HCT116 (cell line): Measurements from ENCODE around the gene TMC6. TPM values are rescaled to one million over a fixed set of nuclear protein-coding genes. Genes with fewer than 3 reads are reported as not detected.

Experiments used
- ATAC-seq: fragments of 200-7000 bp; cut with Tn5 transposase; 2 replicates; pipeline ENCODE4 v1.9.1; 2020; ENCODE audit warnings: mild to moderate bottlenecking, moderate library complexity
- BruUV-seq: library from RNA; stranded (reverse); fragments of 400-500 nt; replicated peaks from 2 replicates; lab custom pipeline; 2021; lab: Mats Ljungman, UMichigan
- CTCF ChIA-PET: fragments of 300-600 bp; sonication (Branson Sonifier 250); formaldehyde crosslinking; loops from one replicate; lab custom pipeline; 2021; ENCODE audit warnings: antibody characterized with exemption; lab: Charles Lee
- POLR2A ChIA-PET: fragments of 300-600, 350-600 bp; sonication (Branson Sonifier 250); formaldehyde crosslinking; loops from one replicate; lab custom pipeline; 2021; ENCODE audit warnings: antibody characterized with exemption; lab: Charles Lee
- RAD21 ChIA-PET, 2 experiments: fragments of 300-600 bp; sonication (Branson Sonifier 250); formaldehyde crosslinking; loops; one replicate each; lab custom pipeline; 2023; ENCODE audit warnings: low total read pairs in 2 of 2; ENCODE audit not compliant: uncharacterized antibody in 2 of 2, unreplicated experiment in 2 of 2, low non-redundant PET in 1 of 2; lab: Charles Lee
- DNase-seq: peaks from one replicate; pipeline ENCODE4 v3.0.0-alpha.2; 2010; ENCODE audit warnings: low read depth, low spot score
- H2AFZ ChIP-seq: fragments of 200-600 bp; shearing (Covaris generic), sonication (generic); 2 replicates; pipeline ENCODE4 v1.6.1; 2017; ENCODE audit warnings: low read depth, mixed run types, mixed read lengths, antibody characterized with exemption, low read length; ENCODE audit not compliant: poor library complexity, severe bottlenecking
- H3K27ac ChIP-seq: 2 replicates; pipeline ENCODE4 v1.5.1; 2012; ENCODE audit warnings: low read depth, low read length
- H3K27me3 ChIP-seq: fragments of 200-600 bp; sonication (generic); 2 replicates; pipeline ENCODE4 v1.6.1; 2016; ENCODE audit warnings: mixed run types, low read length, mixed read lengths; ENCODE audit not compliant: insufficient read depth
- H3K36me3 ChIP-seq, 2 experiments: fragments of 200-500 bp in 1 of 2; fragments of 200-600 bp in 1 of 2; sonication (Bioruptor generic) in 1 of 2; sonication (generic) in 1 of 2; 2 replicates each; pipeline versions ENCODE4 v1.5.1 to v1.6.1; 2014 to 2016; ENCODE audit warnings: low read length in 2 of 2, inconsistent platforms in 1 of 2, mixed read lengths in 1 of 2, mixed run types in 1 of 2; ENCODE audit not compliant: insufficient read depth in 2 of 2, control insufficient read depth in 1 of 2
- H3K4me1 ChIP-seq, 2 experiments: fragments of 200-600 bp in 1 of 2; sonication (generic) in 1 of 2; 2 replicates each; pipeline versions ENCODE4 v1.5.1 to v1.6.1; 2012 to 2017; ENCODE audit warnings: low read length in 2 of 2, inconsistent platforms in 1 of 2, mild to moderate bottlenecking in 1 of 2, mixed read lengths in 1 of 2, mixed run types in 1 of 2, moderate library complexity in 1 of 2; ENCODE audit not compliant: insufficient read depth in 2 of 2, control insufficient read depth in 1 of 2
- H3K4me2 ChIP-seq: fragments of 200-600 bp; sonication (generic); 2 replicates; pipeline ENCODE4 v1.6.1; 2017; ENCODE audit warnings: mixed run types, low read length, mixed read lengths
- H3K4me3 ChIP-seq, 2 experiments: fragments of 200-600 bp in 1 of 2; sonication (generic) in 1 of 2; replicated peaks in 1 of 2; 2 replicates each; pipeline ENCODE4 v1.5.1; 2011 to 2016; ENCODE audit warnings: low read length in 2 of 2, control low read depth in 1 of 2, low read depth in 1 of 2, mild to moderate bottlenecking in 1 of 2, mixed read lengths in 1 of 2, mixed run types in 1 of 2
- H3K79me2 ChIP-seq: fragments of 200-600 bp; sonication (generic); 2 replicates; pipeline ENCODE4 v1.6.1; 2017; ENCODE audit warnings: mild to moderate bottlenecking, mixed run types, low read length, moderate library complexity, mixed read lengths; ENCODE audit not compliant: insufficient read depth
- H3K9ac ChIP-seq: fragments of 200-600 bp; sonication (generic); 2 replicates; pipeline ENCODE4 v1.6.1; 2016; ENCODE audit warnings: low read length, mixed read lengths
- H3K9me2 ChIP-seq: fragments of 200-600 bp; sonication (generic), shearing (Covaris generic); 2 replicates; pipeline ENCODE4 v1.6.1; 2017; ENCODE audit warnings: mixed run types, mild to moderate bottlenecking, moderate library complexity; ENCODE audit not compliant: insufficient read depth
- H3K9me3 ChIP-seq, 2 experiments: fragments of 200-500 bp in 1 of 2; fragments of 200-600 bp in 1 of 2; sonication (Bioruptor generic) in 1 of 2; sonication (generic) in 1 of 2; 2 replicates each; pipeline ENCODE4 v1.6.1; 2014 to 2017; ENCODE audit warnings: low read length in 2 of 2, mixed read lengths in 2 of 2, inconsistent platforms in 1 of 2, low read depth in 1 of 2, mild to moderate bottlenecking in 1 of 2, mixed run types in 1 of 2, moderate library complexity in 1 of 2; ENCODE audit not compliant: control insufficient read depth in 1 of 2, insufficient read depth in 1 of 2
- H4K20me1 ChIP-seq: fragments of 200-600 bp; sonication (generic), shearing (Covaris generic); 2 replicates; pipeline ENCODE4 v1.6.1; 2017; ENCODE audit warnings: mixed run types, mild to moderate bottlenecking, moderate library complexity; ENCODE audit not compliant: insufficient read depth
- CBX3 ChIP-seq: IDR thresholded peaks from 2 replicates; pipeline ENCODE4 v1.6.1; 2012; ENCODE audit warnings: low read depth
- CEBPB ChIP-seq: IDR thresholded peaks from 2 replicates; pipeline ENCODE4 v1.6.1; 2012; ENCODE audit warnings: low read depth
- EZH2 ChIP-seq: fragments of 200-600 bp; sonication (generic); IDR thresholded peaks from 2 replicates; pipeline ENCODE4 v1.6.1; 2017; ENCODE audit warnings: antibody characterized with exemption, mixed run types
- RAD21 ChIP-seq: IDR thresholded peaks from 2 replicates; pipeline ENCODE4 v1.6.1; 2012; ENCODE audit warnings: low read depth, mild to moderate bottlenecking
- SIN3A ChIP-seq: IDR thresholded peaks from 2 replicates; pipeline ENCODE4 v1.6.1; 2012; ENCODE audit warnings: low read depth
- SP1 ChIP-seq: IDR thresholded peaks from 2 replicates; pipeline ENCODE4 v1.6.1; 2012; ENCODE audit warnings: low read depth
- SRF ChIP-seq: IDR thresholded peaks from 2 replicates; pipeline ENCODE4 v1.6.1; 2012; ENCODE audit warnings: low read depth
- ZFX ChIP-seq: fragments of 450-650 bp; IDR thresholded peaks from 2 replicates; pipeline ENCODE4 v1.6.1; 2017
- intact Hi-C: fragments of 100-400 bp; cut with micrococcal nuclease; formaldehyde crosslinking; loops from 2 replicates; pipeline ENCODE4 v1.10.0; 2022
- total RNA-seq: library from RNA; stranded (reverse); gene quantifications from one replicate; pipeline ENCODE4 v1.2.1, GENCODE V29; 2021; ENCODE audit not compliant: unreplicated experiment
- TF ChIP-seq, protein P1 (sequence below): IDR thresholded peaks from 2 replicates; pipeline ENCODE4 v1.6.1; 2012
- TF ChIP-seq, protein P2 (sequence below): IDR thresholded peaks from 2 replicates; pipeline ENCODE4 v1.6.1; 2012; ENCODE audit warnings: low read depth
- TF ChIP-seq, protein P3 (sequence below): IDR thresholded peaks from 2 replicates; pipeline ENCODE4 v1.6.1; 2012

TMC6 gene
- total RNA-seq, 1 experiment from 2014 or later, result 142 TPM

DNA sequence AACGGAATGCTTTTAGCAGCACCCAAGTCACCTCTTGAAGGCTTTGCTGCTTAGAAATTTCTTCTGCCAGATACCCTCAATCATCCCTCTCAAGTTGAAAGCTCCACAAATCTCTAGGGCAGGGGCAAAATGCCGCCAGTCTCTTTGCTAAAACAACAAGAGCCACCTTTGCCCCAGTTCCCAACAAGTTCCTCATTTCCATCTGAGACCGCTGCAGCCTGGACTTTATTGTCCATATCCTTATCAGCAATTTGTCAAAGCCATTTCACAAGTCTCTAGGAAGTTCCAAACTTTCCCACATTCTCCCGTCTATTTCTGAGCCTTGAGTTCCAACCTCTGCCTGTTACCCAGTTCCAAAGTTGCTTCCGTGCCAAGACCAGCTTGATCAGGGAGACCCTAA, 27.4 kb downstream of the TMC6 start (continued):
- TF ChIP-seq, protein P1, sequence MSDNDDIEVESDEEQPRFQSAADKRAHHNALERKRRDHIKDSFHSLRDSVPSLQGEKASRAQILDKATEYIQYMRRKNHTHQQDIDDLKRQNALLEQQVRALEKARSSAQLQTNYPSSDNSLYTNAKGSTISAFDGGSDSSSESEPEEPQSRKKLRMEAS, result no peak
- no peak for TF ChIP-seq EZH2

DNA sequence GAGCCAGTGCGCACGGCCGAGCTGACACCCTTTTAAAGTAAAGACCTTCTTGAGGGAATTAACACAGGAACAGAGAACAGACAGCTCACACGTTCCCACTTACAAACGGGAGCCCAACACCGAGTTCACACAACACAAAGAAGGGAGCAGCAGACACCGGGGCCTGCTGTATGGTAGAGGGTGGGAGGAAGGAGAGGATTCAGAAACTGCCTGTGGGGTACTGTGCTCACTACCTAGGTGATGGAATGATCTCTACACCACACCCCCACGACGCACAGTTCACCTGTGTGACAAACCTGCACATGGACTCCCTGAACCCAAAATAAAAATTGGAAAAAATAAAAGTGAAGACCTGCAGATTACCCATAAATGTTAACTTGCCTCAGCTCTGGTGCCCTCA, 32.5 kb downstream of the TMC6 start:
- POLR2A ChIA-PET, result no interaction called here
- H3K79me2 ChIP-seq, result no peaks in the 10 kb centered on the region
- no peaks in the 10 kb centered on the region for H3K4me1 ChIP-seq
- no peak for TF ChIP-seq EZH2
- TF ChIP-seq CEBPB, result no peak
- no peak for TF ChIP-seq CBX3
- TF ChIP-seq SP1, result no peak
- no peak for TF ChIP-seq SIN3A
- TF ChIP-seq RAD21, result no peak
- no peak for TF ChIP-seq ZFX
- TF ChIP-seq, protein P2, sequence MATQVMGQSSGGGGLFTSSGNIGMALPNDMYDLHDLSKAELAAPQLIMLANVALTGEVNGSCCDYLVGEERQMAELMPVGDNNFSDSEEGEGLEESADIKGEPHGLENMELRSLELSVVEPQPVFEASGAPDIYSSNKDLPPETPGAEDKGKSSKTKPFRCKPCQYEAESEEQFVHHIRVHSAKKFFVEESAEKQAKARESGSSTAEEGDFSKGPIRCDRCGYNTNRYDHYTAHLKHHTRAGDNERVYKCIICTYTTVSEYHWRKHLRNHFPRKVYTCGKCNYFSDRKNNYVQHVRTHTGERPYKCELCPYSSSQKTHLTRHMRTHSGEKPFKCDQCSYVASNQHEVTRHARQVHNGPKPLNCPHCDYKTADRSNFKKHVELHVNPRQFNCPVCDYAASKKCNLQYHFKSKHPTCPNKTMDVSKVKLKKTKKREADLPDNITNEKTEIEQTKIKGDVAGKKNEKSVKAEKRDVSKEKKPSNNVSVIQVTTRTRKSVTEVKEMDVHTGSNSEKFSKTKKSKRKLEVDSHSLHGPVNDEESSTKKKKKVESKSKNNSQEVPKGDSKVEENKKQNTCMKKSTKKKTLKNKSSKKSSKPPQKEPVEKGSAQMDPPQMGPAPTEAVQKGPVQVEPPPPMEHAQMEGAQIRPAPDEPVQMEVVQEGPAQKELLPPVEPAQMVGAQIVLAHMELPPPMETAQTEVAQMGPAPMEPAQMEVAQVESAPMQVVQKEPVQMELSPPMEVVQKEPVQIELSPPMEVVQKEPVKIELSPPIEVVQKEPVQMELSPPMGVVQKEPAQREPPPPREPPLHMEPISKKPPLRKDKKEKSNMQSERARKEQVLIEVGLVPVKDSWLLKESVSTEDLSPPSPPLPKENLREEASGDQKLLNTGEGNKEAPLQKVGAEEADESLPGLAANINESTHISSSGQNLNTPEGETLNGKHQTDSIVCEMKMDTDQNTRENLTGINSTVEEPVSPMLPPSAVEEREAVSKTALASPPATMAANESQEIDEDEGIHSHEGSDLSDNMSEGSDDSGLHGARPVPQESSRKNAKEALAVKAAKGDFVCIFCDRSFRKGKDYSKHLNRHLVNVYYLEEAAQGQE, result no peak
- TF ChIP-seq SRF, result no peak
- TF ChIP-seq, protein P3, sequence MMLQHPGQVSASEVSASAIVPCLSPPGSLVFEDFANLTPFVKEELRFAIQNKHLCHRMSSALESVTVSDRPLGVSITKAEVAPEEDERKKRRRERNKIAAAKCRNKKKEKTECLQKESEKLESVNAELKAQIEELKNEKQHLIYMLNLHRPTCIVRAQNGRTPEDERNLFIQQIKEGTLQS, result no peak
- H3K27me3 ChIP-seq, result no peaks in the 10 kb centered on the region
- H3K9me3 ChIP-seq, result no peaks in the 10 kb centered on the region; a peak in 1 of 4 replicates
- CTCF ChIA-PET, result interaction anchor here (3.8 kb wide), 1 partner anchor 11 kb away, joined by 21 read pairs; no protein-coding TSS in a partner anchor
- H3K9ac ChIP-seq, result no peak overlapping the region
- DNase-seq (no peak), ATAC-seq (no peak)
- H3K27ac ChIP-seq, result no peak overlapping the region
- RAD21 ChIA-PET, result interaction anchor here in 1 of 2 experiments (0.6 kb wide), 1 partner anchor 45 kb away, joined by 4 read pairs; no protein-coding TSS in a partner anchor
- no peak overlapping the region for H3K4me2 ChIP-seq
- no peak overlapping the region for H3K4me3 ChIP-seq
- H2AFZ ChIP-seq, result no peak overlapping the region
- H3K9me2 ChIP-seq, result no peaks in the 10 kb centered on the region
- intact Hi-C loops, result no loop called here
- H4K20me1 ChIP-seq, result no peaks in the 10 kb centered on the region
- BruUV-seq, result no TSS peak
- H3K36me3 ChIP-seq, result peaks cover 17 to 32% of the 10 kb centered on the region in 2 experiments; a peak in 3 of 4 replicates
